ENCODE data around the gene EEF1AKMT3. TPM values are rescaled to one million over a fixed set of nuclear protein-coding genes. Genes with fewer than 3 reads are reported as not detected.

The EEF1AKMT3 gene
- total and polyA plus RNA-seq, 2 experiments from 2014 or later = 12.4 to 15.7 TPM

DNA sequence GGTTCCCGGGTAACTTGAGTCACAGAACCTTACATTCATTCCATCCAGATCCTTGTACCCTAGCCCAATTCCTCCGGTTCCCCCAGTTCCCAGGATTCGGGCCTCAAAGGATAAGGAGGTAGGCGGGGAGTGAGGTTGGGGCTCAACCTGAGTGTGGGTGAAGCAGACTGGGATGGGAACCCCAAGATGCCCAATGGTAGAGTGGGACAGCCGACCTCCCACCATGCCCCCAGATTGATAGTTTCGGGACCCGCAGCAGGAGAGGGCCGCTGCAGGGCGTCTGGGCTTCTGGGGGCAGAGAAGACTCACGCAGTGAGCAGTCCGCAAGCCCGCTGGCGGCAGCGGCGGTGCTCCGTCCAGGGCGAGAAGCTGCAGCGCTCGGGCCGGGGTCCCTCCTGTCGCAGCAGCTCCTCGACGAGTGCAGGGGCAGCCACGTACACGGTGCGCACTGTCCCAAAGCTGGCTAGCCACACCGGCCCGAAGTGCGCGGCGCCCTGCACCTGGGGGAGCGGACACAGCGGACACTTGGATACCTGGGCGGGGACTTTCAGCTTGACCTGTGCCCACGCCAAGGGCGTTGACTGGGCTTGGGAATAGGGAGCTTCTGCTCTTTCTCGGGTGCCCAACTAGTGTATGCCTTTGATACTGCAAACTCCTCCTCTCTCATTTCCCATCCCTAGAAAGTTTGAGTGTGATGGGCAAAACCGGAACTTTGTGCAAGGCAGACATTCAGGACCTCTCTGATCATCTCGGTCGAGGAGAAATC lies 6.5 kb upstream of the EEF1AKMT3 start:
- H3K27ac ChIP-seq = no peak overlapping the region
- peak overlapping the region; percentile 49 for H3K9ac ChIP-seq
- TF ChIP-seq EZH2phosphoT487 (IDR thresholded peaks at IDR 0.05; ENCODE audit: insufficient read depth, low read depth) (peak; percentile 21; the same call in 1 of the 2 replicates), EZH2 (IDR thresholded peaks at IDR 0.05; ENCODE audit: insufficient read depth, poor library complexity, severe bottlenecking) (peak; percentile 60)
- H3K9me2 ChIP-seq (ENCODE audit: insufficient read depth) = no peaks in the 10 kb centered on the region
- H4K20me1 ChIP-seq (ENCODE audit: insufficient read depth) = no peaks in the 10 kb centered on the region
- DNase-seq = peak; percentile 40
- H3K9me3 ChIP-seq (ENCODE audit: low read depth) = no peaks in the 10 kb centered on the region
- H3F3A ChIP-seq (ENCODE audit: insufficient read depth) = peaks cover 4% of the 10 kb centered on the region; the same call in 1 of the 2 replicates
- H2AFZ ChIP-seq = peak overlapping the region; percentile 68
- peak overlapping the region; percentile 65 for H3K4me3 ChIP-seq
- peaks cover 15% of the 10 kb centered on the region for H3K27me3 ChIP-seq (replicated peaks; ENCODE audit: insufficient read depth)
- in situ Hi-C loops (cut with MboI) = no loop called here
- no peaks in the 10 kb centered on the region for H3K36me3 ChIP-seq (ENCODE audit: low read depth)
- peak overlapping the region; percentile 73 for H3K4me2 ChIP-seq (ENCODE audit: unreplicated experiment)
- peaks cover 7% of the 10 kb centered on the region for H3K79me2 ChIP-seq (ENCODE audit: insufficient read depth)
- H3K4me1 ChIP-seq (ENCODE audit: insufficient read depth) = peaks cover 9% of the 10 kb centered on the region; the same call in 1 of the 2 replicates
- 3 to 6% methylated on average over 27 to 40 of the region's 40 CpGs for WGBS, 2 experiments (ENCODE audit: low coverage in 1 of 2, low lambda C conversion rate in 2 of 2, missing lambda C conversion rate in 2 of 2)

DNA sequence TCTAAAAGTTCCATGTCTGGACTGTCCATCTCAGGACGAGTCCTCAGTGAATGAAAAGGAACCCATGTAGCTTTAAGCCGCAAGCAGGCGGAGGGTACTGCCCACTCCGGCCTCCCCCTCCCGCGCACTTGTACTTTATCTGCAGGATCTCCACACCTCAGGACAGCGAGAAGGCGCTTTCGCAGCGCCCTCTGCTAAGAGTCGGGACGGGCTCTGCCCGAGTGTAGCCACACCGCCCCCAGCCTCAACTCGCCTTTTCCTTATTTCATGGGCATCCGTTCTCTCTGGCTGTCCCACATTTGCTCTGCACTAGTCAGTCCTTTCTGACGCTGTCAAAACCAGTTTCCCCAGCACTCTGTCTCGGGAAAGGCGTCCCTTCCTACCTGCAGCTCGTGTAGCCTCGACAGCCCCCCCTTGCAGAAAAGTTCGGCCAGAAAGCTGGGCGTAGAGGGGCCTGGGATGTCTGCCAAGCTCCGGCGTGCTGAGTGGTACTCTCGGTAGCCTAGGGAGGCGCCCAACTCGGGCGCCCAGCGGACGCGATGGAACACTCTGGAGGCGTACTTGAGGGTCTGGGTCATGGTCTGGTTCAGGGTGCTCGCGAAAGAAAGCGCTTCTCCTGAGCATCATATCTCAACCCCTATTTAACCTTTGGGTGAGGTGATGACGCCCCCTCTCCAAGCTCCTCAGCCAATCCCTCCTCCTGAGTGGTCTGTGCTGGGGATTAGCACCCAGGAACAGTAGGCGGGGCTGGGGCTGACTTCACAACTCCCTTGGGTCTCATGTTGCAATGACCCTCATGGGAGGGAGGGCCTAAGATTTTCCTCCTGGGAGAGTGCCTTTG lies 5.7 kb upstream of the EEF1AKMT3 start, which contains the start of gene CYP27B1:
TSS of gene CYP27B1 (minus strand) at position 615 of the 841 bp plus-strand sequence. CDS start at position 578, 37 bp downstream.
- H3K27me3 ChIP-seq (replicated peaks; ENCODE audit: insufficient read depth) = peaks cover 15% of the 10 kb centered on the region
- H3K9ac ChIP-seq = peak within 1 kb of the TSS; percentile 12; the same call in 1 of the 2 replicates
- H4K20me1 ChIP-seq (ENCODE audit: insufficient read depth) = no peaks in the 10 kb centered on the region
- peak within 1 kb of the TSS; percentile 65 for H3K4me3 ChIP-seq
- no peak within 1 kb of the TSS for H3K27ac ChIP-seq
- H3F3A ChIP-seq (ENCODE audit: insufficient read depth) = peaks cover 4% of the 10 kb centered on the region; the same call in 1 of the 2 replicates
- H3K9me2 ChIP-seq (ENCODE audit: insufficient read depth) = no peaks in the 10 kb centered on the region
- no peaks in the 10 kb centered on the region for H3K36me3 ChIP-seq (ENCODE audit: low read depth)
- H3K4me1 ChIP-seq (ENCODE audit: insufficient read depth) = peaks cover 12% of the 10 kb centered on the region; the same call in 1 of the 2 replicates
- H3K79me2 ChIP-seq (ENCODE audit: insufficient read depth) = peaks cover 13% of the 10 kb centered on the region
- WGBS, 2 experiments (ENCODE audit: low coverage in 1 of 2, low lambda C conversion rate in 2 of 2, missing lambda C conversion rate in 2 of 2) = 5 to 6% methylated on average over 38 of the region's 38 CpGs
- no peaks in the 10 kb centered on the region for H3K9me3 ChIP-seq (ENCODE audit: low read depth)
- peak within 1 kb of the TSS; percentile 25; the same call in 1 of the 2 replicates for H2AFZ ChIP-seq
- no peak for TF ChIP-seq EZH2phosphoT487 (IDR thresholded peaks at IDR 0.05; ENCODE audit: insufficient read depth, low read depth)
- no peak for TF ChIP-seq EZH2 (IDR thresholded peaks at IDR 0.05; ENCODE audit: insufficient read depth, poor library complexity, severe bottlenecking)
- in situ Hi-C loops (cut with MboI) = no loop called here
- peak within 1 kb of the TSS; percentile 73 for H3K4me2 ChIP-seq (ENCODE audit: unreplicated experiment)
- peak; percentile 52 for DNase-seq

- Histone ChIP-seq H3F3A (ENCODE audit: insufficient read depth) (peaks cover 4% of the 10 kb centered on the region; the same call in 1 of the 2 replicates), H3K9ac (no peak overlapping the region), H3K27me3 (replicated peaks; ENCODE audit: insufficient read depth) (peaks cover 15% of the 10 kb centered on the region), H3K4me2 (ENCODE audit: unreplicated experiment) (peak overlapping the region; percentile 73), H3K9me2 (ENCODE audit: insufficient read depth) (no peaks in the 10 kb centered on the region), H2AFZ (no peak overlapping the region), H3K9me3 (ENCODE audit: low read depth) (no peaks in the 10 kb centered on the region), H3K36me3 (ENCODE audit: low read depth) (no peaks in the 10 kb centered on the region), H3K79me2 (ENCODE audit: insufficient read depth) (peaks cover 13% of the 10 kb centered on the region), H4K20me1 (ENCODE audit: insufficient read depth) (no peaks in the 10 kb centered on the region), H3K27ac (no peak overlapping the region), H3K4me1 (ENCODE audit: insufficient read depth) (peaks cover 12% of the 10 kb centered on the region; the same call in 1 of the 2 replicates), H3K4me3 (no peak overlapping the region)
- no peak for TF ChIP-seq EZH2phosphoT487 (IDR thresholded peaks at IDR 0.05; ENCODE audit: insufficient read depth, low read depth)
- no peak for TF ChIP-seq EZH2 (IDR thresholded peaks at IDR 0.05; ENCODE audit: insufficient read depth, poor library complexity, severe bottlenecking)
- no peak for DNase-seq
- in situ Hi-C loops (cut with MboI) = no loop called here
Observed at GRCh38 chr12:57767305-57767698, 5.1 kb upstream of the EEF1AKMT3 start.

- H3K9me2 ChIP-seq (ENCODE audit: insufficient read depth) = no peaks in the 10 kb centered on the region
- no peak overlapping the region for H3K27ac ChIP-seq
- no peaks in the 10 kb centered on the region for H4K20me1 ChIP-seq (ENCODE audit: insufficient read depth)
- H3K27me3 ChIP-seq (replicated peaks; ENCODE audit: insufficient read depth) = peaks cover 15% of the 10 kb centered on the region
- H3F3A ChIP-seq (ENCODE audit: insufficient read depth) = peaks cover 4% of the 10 kb centered on the region; the same call in 1 of the 2 replicates
- H2AFZ ChIP-seq = no peak overlapping the region
- peaks cover 16% of the 10 kb centered on the region for H3K79me2 ChIP-seq (ENCODE audit: insufficient read depth)
- in situ Hi-C loops (cut with MboI) = no loop called here
- DNase-seq = no peak
- no peaks in the 10 kb centered on the region for H3K36me3 ChIP-seq (ENCODE audit: low read depth)
- H3K9ac ChIP-seq = no peak overlapping the region
- 65 to 68% methylated on average over 3 of the region's 3 CpGs for WGBS, 2 experiments (ENCODE audit: low coverage in 1 of 2, low lambda C conversion rate in 2 of 2, missing lambda C conversion rate in 2 of 2)
- H3K4me1 ChIP-seq (ENCODE audit: insufficient read depth) = peaks cover 12% of the 10 kb centered on the region; the same call in 1 of the 2 replicates
- TF ChIP-seq EZH2phosphoT487 (IDR thresholded peaks at IDR 0.05; ENCODE audit: insufficient read depth, low read depth) (no peak), EZH2 (IDR thresholded peaks at IDR 0.05; ENCODE audit: insufficient read depth, poor library complexity, severe bottlenecking) (no peak)
- no peaks in the 10 kb centered on the region for H3K9me3 ChIP-seq (ENCODE audit: low read depth)
- no peak overlapping the region for H3K4me3 ChIP-seq
- no peak overlapping the region for H3K4me2 ChIP-seq (ENCODE audit: unreplicated experiment)
Observed at GRCh38 chr12:57767876-57768275, 4.5 kb upstream of the EEF1AKMT3 start.
